GM19463 (cell line): ENCODE results near the gene AMIGO3.
A peak's percentile ranks its signal among the peaks of the same experiment; 100 is the strongest.

ENCODE experiments used
- ATAC-seq: cut with Tn5 transposase; IDR thresholded peaks from one replicate; pipeline ENCODE4 v1.9.1; 2021; ENCODE audit warnings: mild to moderate bottlenecking, moderate library complexity; ENCODE audit not compliant: unreplicated experiment

Gene AMIGO3

DNA sequence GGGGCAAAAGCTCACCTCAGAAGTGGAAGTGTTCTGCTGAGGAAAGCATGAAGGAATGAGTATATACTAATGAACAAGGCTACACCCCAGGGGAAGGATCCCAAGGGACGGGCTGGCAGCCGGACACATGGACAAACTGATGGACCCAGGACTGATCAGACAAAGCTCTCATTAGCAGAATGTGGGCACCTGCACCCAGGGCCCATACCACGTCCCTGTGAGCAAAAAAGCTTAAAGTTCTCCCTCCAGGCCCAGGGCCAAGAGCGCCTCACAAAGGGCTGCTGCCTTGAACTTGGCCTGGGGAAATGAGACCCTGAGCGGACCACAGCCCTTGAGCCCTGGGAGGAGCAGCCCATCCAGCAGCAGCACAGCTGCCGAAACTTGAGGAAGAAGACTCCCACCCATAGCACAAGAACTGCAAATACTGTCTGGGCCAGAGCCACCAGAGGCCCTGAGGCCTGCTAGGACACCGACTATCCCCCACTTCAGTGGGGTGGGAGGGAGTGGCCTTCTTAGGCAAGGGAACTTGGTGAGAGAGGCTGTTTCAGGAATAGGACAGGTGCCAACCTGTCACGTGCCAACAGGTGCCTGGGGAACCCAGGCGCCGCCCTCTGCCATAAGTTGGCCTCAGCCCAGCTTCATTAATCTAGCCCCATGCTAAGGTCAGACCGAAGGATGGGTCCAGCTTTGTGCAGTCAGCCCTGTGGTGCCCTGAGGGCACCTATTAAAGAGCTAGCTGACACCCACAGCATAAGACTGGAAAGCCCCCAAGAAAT is 6.6 kb upstream of the AMIGO3 start:
- no peak for ATAC-seq

DNA sequence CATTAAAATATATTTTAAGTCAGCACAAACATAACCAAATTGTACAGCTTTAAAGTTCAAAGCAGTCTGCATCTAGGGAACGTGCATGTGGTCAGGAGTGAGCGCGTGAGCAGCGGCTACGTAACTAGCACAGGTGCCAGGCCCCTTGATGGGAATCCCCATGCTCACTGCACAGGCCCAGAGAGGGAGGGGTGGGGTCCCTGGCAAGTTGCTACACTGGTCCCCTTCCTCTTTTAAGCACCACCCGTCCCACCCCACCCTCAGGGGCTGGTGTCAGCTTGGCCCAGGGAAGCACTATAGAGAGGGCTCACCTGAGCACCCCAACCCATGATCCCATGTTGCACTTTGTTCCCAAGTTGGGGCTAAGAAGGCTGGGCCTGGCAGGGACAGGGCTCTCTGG is 5.1 kb upstream of the AMIGO3 start:
- ATAC-seq = no peak

DNA sequence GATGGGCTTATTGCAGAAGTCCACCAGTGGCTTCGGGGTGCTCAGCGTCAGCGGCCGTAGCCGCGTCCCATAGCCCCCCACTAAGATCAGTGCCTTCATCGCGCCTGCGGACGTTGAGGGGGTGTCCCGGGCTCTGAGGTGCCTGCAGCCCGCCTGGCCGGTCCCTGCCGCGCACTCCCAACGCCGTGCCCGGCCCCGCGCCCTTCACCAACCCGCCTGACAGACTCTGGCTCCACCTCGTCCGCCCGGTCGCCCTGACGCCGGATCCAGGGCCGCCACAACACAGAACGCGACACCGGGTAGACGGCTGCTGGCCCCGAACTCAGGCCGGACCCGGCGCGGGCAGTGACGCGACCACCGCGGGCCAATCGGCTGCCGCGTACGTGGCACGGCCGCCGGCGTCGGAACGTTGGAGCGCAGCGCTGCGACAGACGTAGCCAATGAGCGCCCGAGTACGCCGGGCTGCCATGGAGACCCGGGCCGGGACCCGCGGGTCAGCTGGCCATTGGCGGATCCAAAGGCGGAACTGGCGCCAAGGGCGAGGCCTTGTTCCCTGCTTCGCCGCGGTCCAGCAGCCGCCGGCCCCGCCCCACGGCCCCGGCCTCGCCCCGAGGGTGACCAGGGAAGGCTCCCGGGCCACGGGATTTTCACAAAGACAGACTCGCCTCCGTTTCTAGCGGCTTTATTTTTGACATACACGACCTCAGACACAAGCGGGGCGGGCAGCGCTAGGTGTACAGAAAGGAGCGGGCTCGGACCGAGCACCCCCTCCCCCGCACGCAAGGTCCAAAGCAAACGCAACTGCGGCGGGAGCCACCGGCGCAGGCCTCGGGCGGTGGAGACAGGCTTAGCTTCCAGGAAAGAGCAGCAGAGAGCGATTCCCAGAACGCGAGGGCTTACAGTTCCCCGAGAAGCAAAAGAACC is 4.4 kb upstream of the AMIGO3 start, which contains the start of gene GMPPB:
Gene GMPPB, minus strand, starts transcription at position 324 of the 924 bp plus-strand sequence. Its CDS starts 225 bp downstream, at position 99.
- ATAC-seq = peak; percentile 83

DNA sequence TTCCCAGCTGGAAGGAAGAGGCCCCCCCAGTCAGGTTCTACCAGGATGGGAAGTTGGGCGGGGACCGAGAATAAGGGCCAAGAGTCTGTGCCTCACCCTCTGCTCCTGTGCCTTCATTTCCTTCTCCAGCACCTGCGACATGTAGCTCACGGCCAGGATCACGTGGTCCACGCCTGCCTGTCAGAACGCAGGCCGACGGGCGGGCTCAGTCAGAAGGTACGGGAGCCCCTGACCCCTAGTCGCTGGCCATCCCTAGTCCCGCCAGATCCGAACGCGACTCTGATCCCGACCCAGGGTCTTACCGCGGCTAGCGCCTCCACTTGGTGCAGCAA is 3.8 kb upstream of the AMIGO3 start:
- ATAC-seq = no peak

DNA sequence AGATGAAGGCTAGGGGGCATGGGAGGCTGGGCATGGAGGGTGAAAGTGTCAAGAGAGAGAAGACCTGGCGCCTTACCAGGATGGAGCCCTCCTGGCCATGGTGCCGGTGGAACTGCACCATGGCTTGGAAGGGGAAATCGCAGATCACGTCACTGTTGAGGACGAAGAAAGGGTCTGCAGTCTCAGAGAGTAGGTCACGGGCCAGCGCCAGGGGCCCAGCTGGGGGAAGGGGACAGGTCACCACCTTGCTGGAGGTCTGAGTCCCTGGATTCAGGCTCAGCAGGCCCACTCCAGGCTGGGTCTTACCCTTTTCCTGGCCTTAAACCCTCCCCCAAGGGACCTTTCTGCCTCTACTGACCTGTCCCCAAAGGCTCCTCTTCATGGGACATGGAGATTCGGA is 3.4 kb upstream of the AMIGO3 start:
- ATAC-seq = no peak

DNA sequence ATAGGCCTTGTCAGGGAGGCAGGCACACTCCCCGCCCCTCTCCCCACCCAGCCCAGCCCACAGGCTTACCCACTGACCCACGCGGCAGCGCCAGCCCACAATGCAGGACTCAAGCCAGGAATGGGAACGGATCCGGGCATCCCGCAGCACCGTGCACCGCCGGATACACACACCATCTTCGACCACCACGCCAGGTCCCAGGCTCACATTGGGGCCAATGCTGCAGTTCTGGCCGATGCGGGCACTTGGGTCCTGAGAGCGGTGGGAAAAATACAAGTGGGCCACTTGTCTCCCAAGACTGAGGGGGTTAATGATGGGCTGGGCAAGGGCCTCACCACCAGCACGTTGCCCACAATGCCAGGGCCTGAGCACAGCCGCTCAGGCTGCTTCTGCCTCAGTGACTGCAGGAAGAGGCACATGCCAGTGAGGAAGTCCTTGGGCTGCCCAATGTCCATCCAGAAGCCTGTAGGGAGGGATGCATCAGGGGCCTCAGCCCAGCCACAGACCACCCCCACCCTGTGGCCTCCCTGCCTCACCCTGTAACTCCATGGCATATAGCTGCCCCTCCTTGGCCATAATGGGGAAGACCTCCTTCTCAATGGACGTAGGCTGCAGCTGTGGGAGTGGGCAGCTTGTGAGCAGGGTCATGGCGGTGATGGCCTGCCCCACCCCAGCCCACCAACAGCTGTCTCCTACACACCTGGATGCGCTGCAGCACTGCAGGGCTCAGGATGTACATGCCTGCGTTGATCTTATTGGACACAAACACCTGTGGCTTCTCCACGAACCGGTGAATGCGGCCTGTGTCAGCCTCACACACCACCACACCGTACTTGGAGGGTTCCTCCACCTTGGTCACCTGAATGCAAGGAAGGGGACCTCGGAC is 2.7 kb upstream of the AMIGO3 start:
- no peak for ATAC-seq

DNA sequence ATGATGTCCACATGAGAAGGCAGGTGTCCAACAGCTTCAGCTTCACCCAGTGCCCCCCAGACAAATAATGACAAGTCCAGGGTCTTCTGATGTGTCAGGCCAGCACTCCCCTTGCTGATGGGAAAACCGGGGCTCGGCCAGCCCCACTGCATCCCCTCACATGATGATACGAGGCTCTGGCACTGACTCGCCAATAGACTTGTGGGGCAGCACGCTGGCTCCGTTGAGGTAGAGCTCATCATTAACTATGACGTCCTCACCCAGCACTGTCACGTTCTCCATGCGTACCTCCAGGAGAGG is 2.1 kb upstream of the AMIGO3 start:
- ATAC-seq = no peak

DNA sequence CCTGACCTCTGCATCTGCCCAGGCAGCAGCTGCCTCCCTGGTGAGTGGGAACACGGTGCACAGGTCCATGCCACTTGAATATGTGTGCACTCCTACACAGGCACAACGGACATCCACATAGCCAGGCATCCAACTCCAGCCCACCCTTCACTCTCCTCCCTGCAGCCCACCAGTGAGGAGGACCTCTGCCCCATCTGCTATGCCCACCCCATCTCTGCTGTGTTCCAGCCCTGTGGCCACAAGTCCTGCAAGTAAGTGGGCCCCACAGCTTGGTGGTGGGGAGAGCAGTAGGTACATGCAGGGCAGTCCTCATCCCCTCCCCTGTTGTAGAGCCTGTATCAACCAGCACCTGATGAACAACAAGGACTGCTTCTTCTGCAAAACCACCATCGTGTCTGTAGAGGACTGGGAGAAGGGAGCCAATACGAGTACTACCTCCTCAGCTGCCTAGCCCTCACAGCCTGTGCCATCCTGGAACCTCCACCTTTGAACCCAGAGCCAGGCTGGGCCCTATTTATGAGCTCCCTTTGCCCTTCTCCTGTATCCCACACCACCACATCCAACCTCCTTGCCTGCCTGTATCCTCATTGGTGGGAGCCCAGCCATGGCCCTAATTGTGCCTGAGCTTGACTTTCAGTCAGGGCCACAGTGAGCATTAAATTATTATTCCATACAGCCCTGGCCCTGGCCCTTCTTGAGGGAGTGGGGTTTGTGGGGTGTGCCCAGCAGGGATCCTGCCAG is 1.5 kb upstream of the AMIGO3 start:
- ATAC-seq = no peak

DNA sequence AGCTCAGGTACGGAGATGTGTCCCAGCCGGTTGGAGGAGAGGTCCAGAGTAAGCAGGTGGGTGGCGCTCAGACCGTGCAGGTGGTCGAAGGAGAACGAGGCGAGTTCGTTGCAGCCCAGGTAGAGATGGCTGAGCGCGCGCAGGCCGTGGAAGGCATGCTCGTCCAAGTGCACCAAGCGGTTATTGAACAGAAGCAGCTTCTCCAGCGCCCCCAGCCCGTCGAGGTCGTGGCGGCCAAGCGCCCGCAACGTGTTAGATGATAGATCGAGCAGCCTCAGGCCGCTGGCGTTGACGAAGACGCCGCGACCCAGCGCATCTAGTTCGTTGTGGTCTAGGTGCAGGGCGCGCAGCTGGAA is 648 bp downstream of the AMIGO3 start:
- no peak for ATAC-seq

DNA sequence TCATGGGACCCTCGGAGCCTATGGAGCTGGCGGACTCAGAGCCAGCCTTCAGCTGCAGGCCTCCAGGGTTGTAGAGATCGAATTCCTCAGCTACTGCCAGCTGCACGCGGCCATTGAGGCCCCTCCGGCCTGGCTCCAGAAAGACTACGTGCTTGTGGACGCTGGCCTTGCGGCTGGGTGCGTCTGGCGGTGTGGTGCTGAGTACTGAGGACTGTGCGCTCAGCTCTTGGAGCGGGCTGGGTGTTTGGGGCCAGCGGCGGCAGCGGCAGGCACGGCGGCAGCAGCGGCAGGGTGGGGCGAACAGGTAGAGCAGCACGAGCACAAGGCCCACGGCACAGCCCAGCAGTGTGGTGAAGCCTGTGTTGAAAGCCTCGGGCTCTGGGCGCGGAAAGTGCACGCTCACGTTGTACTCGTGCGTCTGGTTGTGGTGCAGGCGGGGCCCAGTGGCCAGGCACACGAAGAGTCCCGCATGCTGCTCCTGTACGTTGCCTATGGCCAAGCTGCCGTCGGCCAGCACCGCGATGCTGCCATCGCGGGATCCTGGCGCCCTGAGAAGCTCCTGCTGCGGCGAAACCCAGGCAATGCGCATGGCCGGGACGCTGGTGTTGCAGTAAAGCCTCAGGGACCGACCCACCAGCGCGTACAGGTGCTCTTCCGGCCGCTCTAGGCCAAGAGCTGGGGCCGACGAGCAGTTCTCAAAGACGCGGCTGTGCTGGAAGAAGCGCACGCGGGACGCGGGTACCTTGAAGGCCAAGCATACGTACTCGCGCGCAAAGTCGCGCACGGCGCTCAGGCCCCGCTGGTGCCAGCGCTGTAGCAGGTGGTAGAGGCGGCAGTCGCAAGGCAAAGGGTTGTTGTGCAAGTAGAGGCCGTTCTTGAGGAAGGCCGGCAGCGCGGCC is 1.3 kb downstream of the AMIGO3 start:
- no peak for ATAC-seq

DNA sequence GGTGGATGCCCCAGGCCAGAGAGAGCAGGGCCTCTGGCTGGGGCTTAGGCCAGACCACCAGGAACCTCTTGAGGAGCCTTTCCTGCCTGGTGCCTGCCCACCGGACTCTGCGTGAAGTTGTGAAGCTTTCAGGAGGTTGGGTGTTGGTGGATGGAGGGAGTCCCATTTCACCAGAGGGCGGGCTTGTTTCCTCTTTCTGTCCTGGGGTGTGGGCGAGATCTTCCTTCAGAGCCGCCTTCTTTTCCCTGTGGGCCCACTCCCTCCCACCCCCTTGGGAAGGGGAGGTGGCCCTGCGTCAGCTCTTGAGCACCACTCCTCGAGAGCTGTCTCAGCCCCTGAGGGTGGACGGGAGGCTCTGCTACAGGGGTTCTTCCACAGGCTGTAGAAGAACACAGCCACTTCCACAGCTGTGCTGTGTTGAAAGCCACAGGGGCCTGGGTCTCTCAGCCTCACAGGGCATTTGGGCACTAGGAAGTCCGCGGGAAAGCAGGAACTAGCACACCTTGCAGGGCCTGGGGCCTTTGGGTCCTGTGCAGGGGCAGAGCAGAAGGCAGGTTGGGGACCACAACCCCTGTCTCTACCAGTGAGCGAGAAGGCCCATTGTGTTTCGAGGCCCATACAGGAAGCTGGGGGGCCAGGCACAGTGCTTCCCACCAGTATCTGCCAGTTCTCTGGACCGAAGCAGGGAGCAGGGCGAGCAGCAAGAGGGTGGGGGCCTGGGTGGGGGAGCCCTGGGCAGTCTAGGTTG is 2.1 kb downstream of the AMIGO3 start:
- no peak for ATAC-seq

DNA sequence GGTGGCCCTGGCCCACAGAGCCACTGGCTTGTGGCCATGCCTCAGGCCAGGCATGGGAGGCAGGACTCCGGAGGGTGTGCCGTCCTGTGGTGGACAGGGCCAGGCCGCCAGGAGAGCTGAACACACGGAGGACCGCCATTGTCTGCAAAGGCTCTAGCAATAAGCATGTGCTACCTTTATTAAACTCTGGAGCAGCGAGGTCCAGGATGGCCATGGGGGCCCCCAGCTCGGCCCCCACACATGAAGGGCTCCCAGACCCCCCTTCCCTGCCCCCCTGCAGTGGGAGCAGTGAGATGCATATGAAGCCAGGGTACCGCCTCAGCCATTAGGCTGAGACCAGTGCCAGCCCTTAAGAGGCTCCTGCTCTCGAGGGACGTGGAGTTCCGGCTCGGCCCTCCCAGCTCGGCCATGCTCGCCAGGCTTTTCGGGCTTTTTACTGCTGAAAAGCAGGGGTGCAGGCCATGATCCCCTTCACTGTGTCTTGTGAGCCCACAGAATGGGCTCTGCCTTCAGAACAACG is 2.7 kb downstream of the AMIGO3 start:
- no peak for ATAC-seq

DNA sequence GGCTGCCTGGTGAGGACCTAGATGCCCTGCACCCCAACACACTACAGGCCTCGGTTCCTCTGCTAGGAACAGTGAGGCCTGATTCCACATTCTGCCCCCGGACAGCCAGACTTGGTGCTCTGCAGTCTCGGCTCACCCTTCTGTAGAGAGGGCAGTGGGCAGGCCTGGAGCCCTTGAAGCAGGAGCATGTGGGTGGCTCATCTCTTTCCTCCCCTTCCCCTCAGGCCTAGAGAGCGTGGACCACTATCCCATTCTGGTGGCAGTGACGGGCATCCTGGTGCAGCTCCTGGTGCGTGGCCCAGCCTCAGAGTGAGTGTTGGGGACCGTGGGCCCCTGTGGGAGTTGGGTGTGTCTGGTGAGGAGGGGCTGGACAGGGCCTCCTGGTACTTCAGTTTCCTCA is 3.3 kb downstream of the AMIGO3 start:
- no peak for ATAC-seq

DNA sequence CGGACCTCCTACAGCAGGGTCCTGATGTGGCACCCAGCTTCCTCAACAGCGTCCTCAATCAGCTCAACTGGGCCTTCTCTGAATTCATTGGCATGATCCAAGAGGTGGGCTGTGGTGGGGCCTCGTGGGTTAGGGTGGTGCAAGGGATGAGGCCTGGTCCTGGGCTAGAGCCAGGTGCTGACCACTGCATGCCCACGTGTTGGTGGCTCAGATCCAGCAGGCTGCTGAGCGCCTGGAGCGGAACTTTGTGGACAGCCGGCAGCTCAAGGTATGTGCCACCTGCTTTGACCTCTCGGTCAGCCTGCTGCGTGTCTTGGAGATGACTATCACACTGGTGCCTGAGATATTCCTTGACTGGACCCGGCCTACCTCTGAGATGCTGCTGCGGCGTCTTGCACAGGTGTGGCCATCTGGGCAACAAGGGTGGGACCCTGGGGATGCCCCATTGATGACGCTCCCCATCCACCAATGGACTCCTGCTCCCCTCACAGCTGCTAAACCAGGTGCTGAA is 3.8 kb downstream of the AMIGO3 start:
- no peak for ATAC-seq

DNA sequence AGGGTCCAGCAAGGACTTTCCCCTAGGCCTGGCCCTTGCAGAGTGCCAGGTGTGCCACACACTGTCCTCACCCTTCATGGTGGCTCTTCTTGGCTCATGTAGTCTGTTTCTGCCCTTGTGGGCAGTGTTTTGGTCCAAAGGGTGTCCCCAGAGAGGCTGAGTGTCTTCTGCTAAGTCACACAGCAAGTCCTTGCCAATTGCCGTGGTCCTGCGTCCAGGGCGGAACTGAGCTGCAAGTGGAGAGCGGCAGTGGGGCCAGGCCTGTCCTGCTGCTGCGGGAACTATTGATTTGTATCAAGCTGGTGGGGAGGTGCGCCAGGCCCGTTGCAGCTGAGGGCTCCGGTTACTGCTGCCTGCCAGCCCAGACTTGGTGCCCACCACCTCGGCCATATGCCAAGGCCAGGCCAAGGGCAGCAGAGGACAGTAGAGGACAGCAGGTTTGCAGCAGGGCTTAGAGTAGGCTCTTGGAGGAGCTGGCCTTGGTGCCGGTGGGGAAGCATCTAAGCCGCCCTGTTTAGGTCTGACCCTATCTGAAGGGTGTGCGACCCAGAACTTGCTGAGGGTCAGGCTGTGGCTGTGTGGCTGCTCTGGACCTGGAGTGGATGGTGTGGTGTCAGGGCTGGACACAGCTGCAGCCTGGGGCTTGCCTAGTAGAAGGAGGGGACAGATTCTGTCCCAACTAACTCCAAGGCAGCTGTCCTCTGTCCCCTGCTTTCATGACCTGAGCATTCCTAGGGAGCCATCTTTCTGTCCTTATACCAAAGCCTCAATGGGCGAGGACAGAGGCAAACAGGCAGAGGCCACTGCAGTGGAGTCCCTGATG is 4.5 kb downstream of the AMIGO3 start:
- no peak for ATAC-seq

DNA sequence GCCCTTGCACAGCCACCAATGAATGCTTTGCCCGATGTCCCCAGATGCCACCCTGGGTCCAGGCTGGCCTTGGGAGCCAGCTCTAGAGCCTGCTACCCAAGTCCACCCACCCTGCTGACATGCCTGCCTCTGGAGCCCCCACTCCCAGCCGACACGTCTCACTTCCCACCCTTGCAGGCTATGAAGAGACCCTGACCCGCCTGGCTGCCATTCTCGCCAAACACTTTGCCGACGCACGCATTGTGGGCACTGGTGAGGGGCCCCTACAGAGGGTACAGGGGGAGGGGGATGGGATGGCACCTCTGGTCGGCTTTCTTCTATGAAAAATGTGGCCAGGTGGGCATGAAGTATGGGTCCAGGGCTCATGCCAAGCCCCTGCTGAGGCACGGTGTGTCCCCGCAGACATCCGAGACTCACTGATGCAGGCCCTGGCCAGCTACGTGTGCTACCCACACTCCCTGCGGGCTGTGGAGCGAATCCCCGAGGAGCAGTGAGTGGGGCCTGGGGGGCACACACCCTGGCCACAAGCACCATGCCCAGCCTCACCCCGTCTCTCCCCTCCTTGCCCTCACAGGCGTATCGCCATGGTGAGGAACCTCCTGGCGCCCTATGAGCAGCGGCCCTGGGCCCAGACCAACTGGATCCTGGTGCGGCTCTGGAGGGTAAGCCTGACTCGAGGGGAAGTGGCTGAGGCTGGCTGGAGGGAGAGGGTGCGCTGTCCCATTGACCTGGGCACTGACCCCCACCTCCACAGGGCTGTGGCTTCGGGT is 6.0 kb downstream of the AMIGO3 start:
- ATAC-seq = no peak
